Mononuclear cell (primary cell): ENCODE data around the gene PPARA. TPM values are rescaled to one million over a fixed set of nuclear protein-coding genes. Genes with fewer than 3 reads are reported as not detected.
"Not testable (repeated sequence)": the region's sequence is repeated elsewhere in the genome, so short reads cannot be mapped to it uniquely, and the experiment has no call there.

Source experiments
- H3K27me3 ChIP-seq: 2 replicates; pipeline ENCODE4 v1.6.0; 2011; ENCODE audit warnings: low read length, control low read depth; ENCODE audit not compliant: insufficient read depth
- H3K4me1 ChIP-seq: 2 replicates; pipeline ENCODE4 v1.5.1; 2011; ENCODE audit warnings: mild to moderate bottlenecking, low read length, control low read depth; ENCODE audit not compliant: insufficient read depth
- H3K4me3 ChIP-seq: 2 replicates; pipeline ENCODE4 v1.5.1; 2011; ENCODE audit warnings: mild to moderate bottlenecking, low read length, moderate library complexity
- H3K9me3 ChIP-seq: 2 replicates; pipeline ENCODE4 v1.5.1; 2011; ENCODE audit warnings: low read depth, mild to moderate bottlenecking, control low read depth, low read length
- total RNA-seq: library from RNA; depleted of rRNA; stranded (reverse); fragments of >200 nt; gene quantifications from one replicate; pipeline ENCODE4 v1.2.3, GENCODE V29; 2012

The PPARA gene
- total RNA-seq, 1 donor: 5.1 TPM

GRCh38 chr22:46132193-46132829 is 18.0 kb upstream of the PPARA start:
- peaks cover 19% of the 10 kb centered on the region for H3K4me1 ChIP-seq
- not testable (repeated sequence) for H3K27me3 ChIP-seq, H3K4me3 ChIP-seq, H3K9me3 ChIP-seq

- Histone ChIP-seq H3K4me1 (peaks cover 19% of the 10 kb centered on the region), H3K9me3 (no peaks in the 10 kb centered on the region), H3K4me3 (no peak overlapping the region), H3K27me3 (no peaks in the 10 kb centered on the region)
Observed at GRCh38 chr22:46132830-46133587, 17.3 kb upstream of the PPARA start.

GRCh38 chr22:46133588-46133855 is 16.8 kb upstream of the PPARA start:
- Histone ChIP-seq H3K4me1 (peaks cover 19% of the 10 kb centered on the region), H3K9me3 (no peaks in the 10 kb centered on the region), H3K27me3 (no peaks in the 10 kb centered on the region), H3K4me3 (no peak overlapping the region)

GRCh38 chr22:46134111-46134705 is 16.1 kb upstream of the PPARA start:
- Histone ChIP-seq H3K4me3 (no peak overlapping the region), H3K9me3 (no peaks in the 10 kb centered on the region), H3K27me3 (no peaks in the 10 kb centered on the region), H3K4me1 (peaks cover 12% of the 10 kb centered on the region)

- Histone ChIP-seq H3K27me3 (no peaks in the 10 kb centered on the region), H3K4me1 (no peaks in the 10 kb centered on the region), H3K9me3 (no peaks in the 10 kb centered on the region), H3K4me3 (no peak overlapping the region)
Observed at GRCh38 chr22:46135611-46136485, 14.5 kb upstream of the PPARA start.

- Histone ChIP-seq H3K9me3 (no peaks in the 10 kb centered on the region), H3K27me3 (no peaks in the 10 kb centered on the region), H3K4me3 (no peak overlapping the region), H3K4me1 (no peaks in the 10 kb centered on the region)
Observed at GRCh38 chr22:46136486-46137217, 13.7 kb upstream of the PPARA start.

- Histone ChIP-seq H3K4me3 (no peak overlapping the region), H3K4me1 (no peaks in the 10 kb centered on the region), H3K27me3 (no peaks in the 10 kb centered on the region), H3K9me3 (no peaks in the 10 kb centered on the region)
Observed at GRCh38 chr22:46137218-46137766, 13.0 kb upstream of the PPARA start.

- Histone ChIP-seq H3K27me3 (no peaks in the 10 kb centered on the region), H3K9me3 (no peaks in the 10 kb centered on the region), H3K4me1 (no peaks in the 10 kb centered on the region), H3K4me3 (no peak overlapping the region)
Observed at GRCh38 chr22:46138058-46138797, 12.1 kb upstream of the PPARA start.

- H3K4me1 ChIP-seq, H3K4me3 ChIP-seq, H3K9me3 ChIP-seq, H3K27me3 ChIP-seq: not testable (repeated sequence)
Observed at GRCh38 chr22:46139417-46139816, 10.9 kb upstream of the PPARA start.

GRCh38 chr22:46139895-46140350 is 10.4 kb upstream of the PPARA start:
- no peaks in the 10 kb centered on the region for H3K27me3 ChIP-seq

GRCh38 chr22:46140989-46141928 is 9.1 kb upstream of the PPARA start:
- Histone ChIP-seq H3K9me3 (no peaks in the 10 kb centered on the region), H3K27me3 (no peaks in the 10 kb centered on the region), H3K4me1 (no peaks in the 10 kb centered on the region), H3K4me3 (no peak overlapping the region)

More at GRCh38 chr22:46139895-46140350, 10.4 kb upstream of the PPARA start:
- Histone ChIP-seq H3K4me1 (no peaks in the 10 kb centered on the region), H3K4me3 (no peak overlapping the region), H3K9me3 (no peaks in the 10 kb centered on the region)

GRCh38 chr22:46142548-46143490 is 7.5 kb upstream of the PPARA start:
- H3K9me3 ChIP-seq: no peaks in the 10 kb centered on the region
- no peaks in the 10 kb centered on the region for H3K4me1 ChIP-seq
- no peaks in the 10 kb centered on the region for H3K27me3 ChIP-seq
- no peak overlapping the region for H3K4me3 ChIP-seq
